ENCODE results near the gene CEP164.
"Not testable (repeated sequence)": the region's sequence is repeated elsewhere in the genome, so short reads cannot be mapped to it uniquely, and the experiment has no call there.

Gene CEP164

GRCh38 chr11:117319214-117319840 lies 8.3 kb upstream of the CEP164 start:
- H3K27ac ChIP-seq (ENCODE audit: low read depth, low read length) = peak overlapping the region; percentile 52
- no peaks in the 10 kb centered on the region for H3K27me3 ChIP-seq (ENCODE audit: insufficient read depth, low read length)
- peak overlapping the region; percentile 40 for H2AFZ ChIP-seq (ENCODE audit: low read length, unreplicated experiment)
- H3K79me2 ChIP-seq (ENCODE audit: control insufficient read depth, insufficient read depth, low read length, unreplicated experiment) = peaks cover 12% of the 10 kb centered on the region
- no peaks in the 10 kb centered on the region for H3K36me3 ChIP-seq (ENCODE audit: insufficient read depth, low read length)
- no peak overlapping the region; the same call in 1 of the 2 replicates for H3K4me3 ChIP-seq (ENCODE audit: low read depth, low read length)
- peaks cover 18% of the 10 kb centered on the region for H3K4me1 ChIP-seq (ENCODE audit: control insufficient read depth, insufficient read depth, low read length, unreplicated experiment)

GRCh38 chr11:117327255-117327566 lies 443 bp upstream of the CEP164 start:
- H2AFZ ChIP-seq (ENCODE audit: low read length, unreplicated experiment); H3K27me3 ChIP-seq (ENCODE audit: insufficient read depth, low read length); H3K36me3 ChIP-seq (ENCODE audit: insufficient read depth, low read length): not testable (repeated sequence)
- Histone ChIP-seq H3K4me3 (ENCODE audit: low read depth, low read length) (peak overlapping the region; percentile 91), H3K4me1 (ENCODE audit: control insufficient read depth, insufficient read depth, low read length, unreplicated experiment) (peaks cover 15% of the 10 kb centered on the region), H3K79me2 (ENCODE audit: control insufficient read depth, insufficient read depth, low read length, unreplicated experiment) (peaks cover 24% of the 10 kb centered on the region), H3K27ac (ENCODE audit: low read depth, low read length) (peak overlapping the region; percentile 76; the same call in 1 of the 2 replicates)

DNA sequence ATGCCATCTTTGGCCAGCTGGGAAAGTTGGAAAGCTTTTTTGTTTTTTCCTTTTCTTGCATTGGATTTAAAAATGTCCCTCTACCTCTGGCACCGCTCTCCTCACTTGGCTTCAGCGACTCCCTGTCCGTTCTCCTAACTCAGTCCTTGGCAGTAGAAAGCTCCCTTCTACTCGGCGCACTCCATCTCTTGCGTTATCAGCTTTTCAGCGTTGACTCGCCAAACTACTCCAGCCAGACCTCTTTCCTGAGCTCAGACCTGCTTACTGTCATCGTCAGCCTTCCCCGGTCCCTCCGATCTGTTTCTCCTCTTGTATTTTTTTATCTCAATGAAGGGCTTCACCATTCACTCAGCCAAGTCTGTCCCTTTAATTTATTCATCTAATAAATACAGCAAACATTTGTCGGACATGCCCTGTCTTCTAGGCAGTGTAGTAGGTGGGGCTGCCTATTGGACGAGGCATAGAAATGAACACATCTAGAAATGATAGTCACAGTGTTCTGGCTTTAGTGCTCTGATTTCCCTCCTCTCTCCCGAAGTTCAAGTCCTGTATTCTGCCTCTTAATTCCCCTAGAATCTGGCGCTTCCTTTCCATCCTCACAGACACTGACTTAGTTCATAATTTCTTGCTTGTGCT lies 839 bp downstream of the CEP164 start:
- Histone ChIP-seq H3K36me3 (ENCODE audit: insufficient read depth, low read length) (no peaks in the 10 kb centered on the region), H3K4me3 (ENCODE audit: low read depth, low read length) (peak overlapping the region; percentile 91), H3K4me1 (ENCODE audit: control insufficient read depth, insufficient read depth, low read length, unreplicated experiment) (peaks cover 15% of the 10 kb centered on the region), H2AFZ (ENCODE audit: low read length, unreplicated experiment) (peak overlapping the region; percentile 90), H3K79me2 (ENCODE audit: control insufficient read depth, insufficient read depth, low read length, unreplicated experiment) (peaks cover 26% of the 10 kb centered on the region), H3K27me3 (ENCODE audit: insufficient read depth, low read length) (no peaks in the 10 kb centered on the region), H3K27ac (ENCODE audit: low read depth, low read length) (peak overlapping the region; percentile 76)

DNA sequence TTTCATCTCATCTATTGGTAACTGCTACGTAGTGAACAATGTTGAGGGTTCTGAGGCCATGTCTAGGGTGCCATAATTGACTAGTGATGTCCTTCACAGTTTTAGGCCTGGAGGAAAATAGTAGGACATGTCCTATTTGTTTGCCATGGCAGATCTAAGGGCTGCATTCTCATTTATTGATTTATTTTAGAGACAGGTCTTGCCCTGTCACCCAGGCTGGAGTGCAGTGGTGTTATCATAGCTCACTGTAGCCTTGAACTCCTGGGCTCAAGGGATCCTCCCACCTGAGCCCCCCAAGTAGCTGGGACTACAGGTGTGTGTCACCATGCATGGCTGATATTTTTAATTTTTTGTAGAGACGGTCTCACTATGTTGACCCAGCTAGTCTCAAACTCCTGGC lies 5.2 kb downstream of the CEP164 start:
- Histone ChIP-seq H3K4me3 (ENCODE audit: low read depth, low read length) (no peak overlapping the region), H3K4me1 (ENCODE audit: control insufficient read depth, insufficient read depth, low read length, unreplicated experiment) (peaks cover 15% of the 10 kb centered on the region), H3K27ac (ENCODE audit: low read depth, low read length) (no peak overlapping the region), H2AFZ (ENCODE audit: low read length, unreplicated experiment) (no peak overlapping the region), H3K79me2 (ENCODE audit: control insufficient read depth, insufficient read depth, low read length, unreplicated experiment) (peaks cover 26% of the 10 kb centered on the region), H3K36me3 (ENCODE audit: insufficient read depth, low read length) (no peaks in the 10 kb centered on the region), H3K27me3 (ENCODE audit: insufficient read depth, low read length) (no peaks in the 10 kb centered on the region)

GRCh38 chr11:117333917-117334316 lies 6.3 kb downstream of the CEP164 start:
- peaks cover 21% of the 10 kb centered on the region for H3K79me2 ChIP-seq (ENCODE audit: control insufficient read depth, insufficient read depth, low read length, unreplicated experiment)
- H3K4me3 ChIP-seq (ENCODE audit: low read depth, low read length) = no peak overlapping the region
- no peak overlapping the region for H2AFZ ChIP-seq (ENCODE audit: low read length, unreplicated experiment)
- 0 out of 2 replicates have a peak, but pooled peaks cover 2% of the 10 kb centered on the region for H3K36me3 ChIP-seq (ENCODE audit: insufficient read depth, low read length)
- no peaks in the 10 kb centered on the region for H3K27me3 ChIP-seq (ENCODE audit: insufficient read depth, low read length)
- H3K4me1 ChIP-seq (ENCODE audit: control insufficient read depth, insufficient read depth, low read length, unreplicated experiment) = peaks cover 12% of the 10 kb centered on the region
- no peak overlapping the region for H3K27ac ChIP-seq (ENCODE audit: low read depth, low read length)

GRCh38 chr11:117334896-117335295 lies 7.2 kb downstream of the CEP164 start:
- Histone ChIP-seq H3K4me3 (ENCODE audit: low read depth, low read length) (no peak overlapping the region), H3K27me3 (ENCODE audit: insufficient read depth, low read length) (no peaks in the 10 kb centered on the region), H3K4me1 (ENCODE audit: control insufficient read depth, insufficient read depth, low read length, unreplicated experiment) (peaks cover 5% of the 10 kb centered on the region), H3K27ac (ENCODE audit: low read depth, low read length) (no peak overlapping the region), H3K36me3 (ENCODE audit: insufficient read depth, low read length) (0 out of 2 replicates have a peak, but pooled peaks cover 2% of the 10 kb centered on the region), H3K79me2 (ENCODE audit: control insufficient read depth, insufficient read depth, low read length, unreplicated experiment) (peaks cover 14% of the 10 kb centered on the region), H2AFZ (ENCODE audit: low read length, unreplicated experiment) (no peak overlapping the region)

DNA sequence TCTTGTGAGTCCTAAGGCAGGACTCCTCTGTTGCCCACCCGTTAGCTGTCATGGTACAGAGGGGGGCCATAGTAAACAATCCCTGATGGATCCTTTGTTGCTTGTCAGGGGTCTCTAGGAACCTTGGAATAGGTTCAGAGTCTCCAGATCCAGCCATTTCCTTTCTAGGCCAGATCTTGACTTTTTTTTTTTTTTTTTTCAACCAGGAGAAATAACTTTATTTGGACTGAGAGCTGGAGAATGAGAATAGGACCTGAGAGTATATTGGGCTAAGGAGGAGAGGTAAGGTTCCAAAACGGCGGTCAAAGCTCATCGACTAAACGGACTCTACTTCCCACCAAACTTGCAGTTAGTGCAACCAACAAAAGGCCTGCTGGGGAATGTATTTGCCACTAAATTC lies 7.7 kb downstream of the CEP164 start:
- 0 out of 2 replicates have a peak, but pooled peaks cover 2% of the 10 kb centered on the region for H3K36me3 ChIP-seq (ENCODE audit: insufficient read depth, low read length)
- H3K79me2 ChIP-seq (ENCODE audit: control insufficient read depth, insufficient read depth, low read length, unreplicated experiment) = peaks cover 10% of the 10 kb centered on the region
- no peak overlapping the region for H2AFZ ChIP-seq (ENCODE audit: low read length, unreplicated experiment)
- H3K4me1 ChIP-seq (ENCODE audit: control insufficient read depth, insufficient read depth, low read length, unreplicated experiment) = no peaks in the 10 kb centered on the region
- no peaks in the 10 kb centered on the region for H3K27me3 ChIP-seq (ENCODE audit: insufficient read depth, low read length)
- H3K4me3 ChIP-seq (ENCODE audit: low read depth, low read length) = no peak overlapping the region
- no peak overlapping the region for H3K27ac ChIP-seq (ENCODE audit: low read depth, low read length)

DNA sequence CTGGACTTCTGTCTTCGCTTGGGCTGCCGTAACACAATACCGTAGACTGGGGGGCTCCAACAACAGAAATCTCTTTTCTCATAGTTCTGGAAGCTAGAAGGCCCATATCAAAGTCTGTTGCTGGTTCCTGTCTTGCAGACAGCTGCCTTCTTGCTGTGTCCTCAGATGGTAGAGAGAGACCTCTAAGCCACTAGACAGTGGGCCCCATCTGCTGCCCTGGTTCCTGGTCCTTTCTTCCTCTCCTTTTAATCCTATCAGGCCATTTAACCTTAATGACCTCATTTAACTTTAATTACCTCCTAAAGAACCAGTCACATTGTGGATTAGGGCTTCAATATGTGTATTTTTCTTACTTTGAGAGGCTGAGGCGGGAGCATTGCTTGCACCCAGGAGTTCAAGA lies 9.4 kb downstream of the CEP164 start:
- Histone ChIP-seq H3K4me3 (ENCODE audit: low read depth, low read length) (no peak overlapping the region), H3K27me3 (ENCODE audit: insufficient read depth, low read length) (no peaks in the 10 kb centered on the region), H3K36me3 (ENCODE audit: insufficient read depth, low read length) (0 out of 2 replicates have a peak, but pooled peaks cover 10% of the 10 kb centered on the region), H3K79me2 (ENCODE audit: control insufficient read depth, insufficient read depth, low read length, unreplicated experiment) (peaks cover 3% of the 10 kb centered on the region), H3K4me1 (ENCODE audit: control insufficient read depth, insufficient read depth, low read length, unreplicated experiment) (no peaks in the 10 kb centered on the region), H3K27ac (ENCODE audit: low read depth, low read length) (no peak overlapping the region), H2AFZ (ENCODE audit: low read length, unreplicated experiment) (no peak overlapping the region)

DNA sequence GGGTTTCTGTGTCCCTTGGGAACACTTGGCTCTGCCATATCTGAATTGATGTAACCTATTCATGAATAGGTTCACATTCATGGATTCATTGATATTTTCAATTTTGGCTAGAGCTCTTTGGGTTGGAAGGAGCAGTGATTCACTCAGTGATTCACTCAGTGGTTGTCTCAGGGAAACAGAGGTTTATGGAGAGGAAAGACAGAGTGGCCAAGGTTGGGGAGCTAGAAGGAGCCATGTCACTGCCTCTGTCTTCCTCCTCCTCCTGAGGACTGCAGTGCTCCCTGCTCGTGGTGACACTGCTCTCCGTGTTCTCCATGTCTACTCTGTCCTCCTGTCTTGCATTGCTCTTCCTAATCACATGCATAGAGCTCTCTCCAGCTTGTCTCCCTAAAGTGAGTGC lies 17.4 kb downstream of the CEP164 start:
- H3K27ac ChIP-seq (ENCODE audit: low read depth, low read length) = no peak overlapping the region
- no peaks in the 10 kb centered on the region for H3K27me3 ChIP-seq (ENCODE audit: insufficient read depth, low read length)
- H3K4me1 ChIP-seq (ENCODE audit: control insufficient read depth, insufficient read depth, low read length, unreplicated experiment) = no peaks in the 10 kb centered on the region
- no peak overlapping the region for H2AFZ ChIP-seq (ENCODE audit: low read length, unreplicated experiment)
- 0 out of 2 replicates have a peak, but pooled peaks cover 14% of the 10 kb centered on the region for H3K36me3 ChIP-seq (ENCODE audit: insufficient read depth, low read length)
- no peak overlapping the region for H3K4me3 ChIP-seq (ENCODE audit: low read depth, low read length)
- no peaks in the 10 kb centered on the region for H3K79me2 ChIP-seq (ENCODE audit: control insufficient read depth, insufficient read depth, low read length, unreplicated experiment)

- H3K79me2 ChIP-seq (ENCODE audit: control insufficient read depth, insufficient read depth, low read length, unreplicated experiment) = no peaks in the 10 kb centered on the region
- no peak overlapping the region for H3K27ac ChIP-seq (ENCODE audit: low read depth, low read length)
- no peak overlapping the region for H2AFZ ChIP-seq (ENCODE audit: low read length, unreplicated experiment)
- H3K4me1 ChIP-seq (ENCODE audit: control insufficient read depth, insufficient read depth, low read length, unreplicated experiment) = no peaks in the 10 kb centered on the region
- no peak overlapping the region for H3K4me3 ChIP-seq (ENCODE audit: low read depth, low read length)
- no peaks in the 10 kb centered on the region for H3K27me3 ChIP-seq (ENCODE audit: insufficient read depth, low read length)
- H3K36me3 ChIP-seq (ENCODE audit: insufficient read depth, low read length) = peaks cover 15% of the 10 kb centered on the region; the same call in 1 of the 2 replicates
Observed at GRCh38 chr11:117354550-117354949, 26.9 kb downstream of the CEP164 start.

Measured in ACC112 (cell line).